Suprapubic skin (tissue), 3 donors: ENCODE data around the gene TOM1.

Source experiments
- EP300 ChIP-seq: sonication (generic); formaldehyde crosslinking; IDR thresholded peaks from one replicate; pipeline ENCODE4 v1.6.1; 2017; ENCODE audit warnings: antibody characterized with exemption
- POLR2A ChIP-seq, 2 donors: fragments of 450-650 bp; IDR thresholded peaks; one replicate each; pipeline ENCODE4 v1.6.1; 2017; ENCODE audit warnings: antibody characterized with exemption in 2 of 2, mild to moderate bottlenecking in 2 of 2, moderate library complexity in 2 of 2
- TF ChIP-seq, protein P1 (sequence below), 2 donors: fragments of 200-600 bp in 1 of 2; fragments of 450-650 bp in 1 of 2; sonication (generic) in 1 of 2; IDR thresholded peaks; one replicate each; pipeline ENCODE4 v1.5.1; 2016 to 2019; ENCODE audit warnings: antibody characterized with exemption in 2 of 2, mild to moderate bottlenecking in 1 of 2, moderate library complexity in 1 of 2

DNA sequence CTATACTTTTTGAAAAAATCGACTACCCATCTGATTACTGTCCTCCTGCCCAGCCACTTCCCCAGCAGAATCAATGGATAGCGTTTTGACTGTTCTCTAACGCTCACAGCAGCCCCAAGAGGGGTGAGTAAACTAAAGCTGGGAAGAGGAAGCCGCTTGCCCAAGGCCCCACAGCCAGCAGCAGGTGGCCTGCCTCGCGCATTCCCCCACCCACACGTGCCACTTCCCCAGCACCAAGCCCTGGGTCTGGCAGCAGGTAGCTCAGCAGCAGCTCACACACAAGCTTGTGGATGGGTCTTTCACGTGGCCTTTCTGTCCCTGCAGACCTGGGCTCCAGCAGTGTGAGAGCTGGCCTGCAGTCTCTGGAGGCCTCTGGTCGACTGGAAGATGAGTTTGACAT, 34.3 kb downstream of the TOM1 start:
- TF ChIP-seq, protein P1, sequence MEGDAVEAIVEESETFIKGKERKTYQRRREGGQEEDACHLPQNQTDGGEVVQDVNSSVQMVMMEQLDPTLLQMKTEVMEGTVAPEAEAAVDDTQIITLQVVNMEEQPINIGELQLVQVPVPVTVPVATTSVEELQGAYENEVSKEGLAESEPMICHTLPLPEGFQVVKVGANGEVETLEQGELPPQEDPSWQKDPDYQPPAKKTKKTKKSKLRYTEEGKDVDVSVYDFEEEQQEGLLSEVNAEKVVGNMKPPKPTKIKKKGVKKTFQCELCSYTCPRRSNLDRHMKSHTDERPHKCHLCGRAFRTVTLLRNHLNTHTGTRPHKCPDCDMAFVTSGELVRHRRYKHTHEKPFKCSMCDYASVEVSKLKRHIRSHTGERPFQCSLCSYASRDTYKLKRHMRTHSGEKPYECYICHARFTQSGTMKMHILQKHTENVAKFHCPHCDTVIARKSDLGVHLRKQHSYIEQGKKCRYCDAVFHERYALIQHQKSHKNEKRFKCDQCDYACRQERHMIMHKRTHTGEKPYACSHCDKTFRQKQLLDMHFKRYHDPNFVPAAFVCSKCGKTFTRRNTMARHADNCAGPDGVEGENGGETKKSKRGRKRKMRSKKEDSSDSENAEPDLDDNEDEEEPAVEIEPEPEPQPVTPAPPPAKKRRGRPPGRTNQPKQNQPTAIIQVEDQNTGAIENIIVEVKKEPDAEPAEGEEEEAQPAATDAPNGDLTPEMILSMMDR (IDR thresholded peaks at IDR 0.05): no peak
- TF ChIP-seq POLR2A (IDR thresholded peaks at IDR 0.05): no peak
- TF ChIP-seq EP300: no peak
